Inflammatory macrophage treated with lipopolysaccharide for 1 hour (primary cell): Measurements from ENCODE around the gene STMN3.
"Not testable (repeated sequence)": the region's sequence is repeated elsewhere in the genome, so short reads cannot be mapped to it uniquely, and the experiment has no call there.

Source experiments
- DNase-seq, 2 donors: peaks; one replicate each; pipeline ENCODE4 v3.0.0-alpha.2; 2020 to 2022

Gene STMN3

GRCh38 chr20:63602321-63602720 is 50.9 kb downstream of the STMN3 start:
- no peak for DNase-seq

GRCh38 chr20:63601679-63602078 is 51.5 kb downstream of the STMN3 start:
- DNase-seq: not testable (repeated sequence)

- DNase-seq: no peak
These were observed 53.7 kb downstream of the STMN3 start for GRCh38 chr20:63599396-63600050.

- DNase-seq: no peak
These were observed 54.5 kb downstream of the STMN3 start for GRCh38 chr20:63598479-63599395.

- DNase-seq: no peak
These were observed 55.4 kb downstream of the STMN3 start for GRCh38 chr20:63597651-63598478.

DNA sequence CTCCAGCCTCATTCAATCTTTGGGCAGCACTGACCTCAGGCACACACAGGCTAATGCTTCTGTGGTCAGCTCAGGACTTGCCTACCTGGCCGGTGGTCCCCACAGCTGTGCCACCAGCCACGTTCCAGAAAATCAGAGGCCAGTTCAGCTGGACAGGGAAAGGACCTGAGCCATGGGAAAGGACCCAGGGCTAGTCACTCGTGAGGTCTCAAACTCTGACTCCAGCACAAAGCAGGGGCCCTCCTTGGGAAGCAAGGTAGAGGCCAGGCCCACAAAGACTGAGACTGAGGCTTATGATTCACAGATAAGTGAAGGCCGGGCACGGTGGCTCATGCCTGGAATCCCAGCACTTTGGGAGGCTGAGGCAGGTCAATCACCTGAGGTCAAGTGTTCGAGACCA is 56.8 kb downstream of the STMN3 start:
- DNase-seq: no peak

DNA sequence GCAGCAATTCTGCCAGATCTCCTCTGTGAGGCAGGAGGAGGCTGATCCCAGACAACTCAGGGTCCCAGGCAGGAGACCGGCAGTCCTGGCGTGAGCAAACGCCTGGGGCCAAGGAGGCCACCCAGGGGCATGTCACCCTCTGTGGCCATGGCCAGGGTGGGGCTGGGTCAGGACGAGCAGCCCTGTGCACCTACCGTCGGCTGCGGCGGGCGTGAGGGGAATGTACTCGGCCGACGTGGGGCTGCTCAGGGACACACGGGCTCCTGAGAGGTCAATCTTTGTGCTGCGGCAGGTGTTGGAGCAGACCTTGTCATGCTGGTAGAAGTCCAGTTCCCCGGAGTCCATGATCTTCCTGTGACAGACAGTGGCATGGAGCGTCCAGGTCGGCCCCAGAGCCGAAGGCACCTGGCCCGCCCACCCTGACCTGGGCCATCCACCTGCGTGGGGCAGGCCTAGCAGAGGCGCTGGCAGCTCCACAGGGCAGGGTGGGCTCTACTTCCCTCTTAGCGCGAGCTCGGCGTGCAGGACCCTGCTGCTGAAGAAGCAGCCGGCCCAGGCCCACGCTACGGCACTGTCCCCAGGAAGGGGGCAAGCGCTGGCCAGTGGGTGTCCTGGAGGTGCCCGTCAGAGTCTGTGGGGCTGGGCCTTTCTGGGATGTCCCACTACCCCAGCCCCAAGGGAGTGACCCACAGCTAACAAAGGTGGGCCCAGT is 57.7 kb downstream of the STMN3 start:
- DNase-seq: no peak

DNA sequence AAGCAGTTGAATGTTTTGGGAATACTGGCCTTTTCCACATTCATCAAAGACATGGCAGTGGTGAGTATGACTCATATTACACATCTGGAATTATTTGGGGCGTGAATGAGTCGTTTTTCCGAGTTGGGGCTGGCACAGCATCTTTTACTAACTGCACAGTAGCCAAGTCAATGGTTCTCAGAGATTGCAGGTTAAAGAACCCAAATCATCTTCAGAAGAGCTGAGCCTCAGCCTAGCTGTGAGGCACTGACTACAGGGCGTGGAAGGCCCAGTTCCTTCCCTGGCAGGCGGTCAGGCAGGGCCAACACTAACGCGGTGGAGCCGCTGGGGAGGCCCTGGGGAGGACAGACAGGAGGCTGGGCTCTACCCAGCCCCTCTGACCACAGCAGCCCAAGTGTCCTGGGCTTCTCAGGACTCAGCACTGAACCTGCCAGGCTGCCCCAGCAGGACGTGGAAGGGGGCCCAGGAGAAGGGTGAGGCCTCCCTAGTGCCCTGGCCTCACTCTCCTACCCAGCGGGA is 59.1 kb downstream of the STMN3 start:
- no peak for DNase-seq

GRCh38 chr20:63592661-63593060 is 60.6 kb downstream of the STMN3 start:
- no peak for DNase-seq

- no peak for DNase-seq
These were observed 61.4 kb downstream of the STMN3 start for GRCh38 chr20:63591786-63592355.

DNA sequence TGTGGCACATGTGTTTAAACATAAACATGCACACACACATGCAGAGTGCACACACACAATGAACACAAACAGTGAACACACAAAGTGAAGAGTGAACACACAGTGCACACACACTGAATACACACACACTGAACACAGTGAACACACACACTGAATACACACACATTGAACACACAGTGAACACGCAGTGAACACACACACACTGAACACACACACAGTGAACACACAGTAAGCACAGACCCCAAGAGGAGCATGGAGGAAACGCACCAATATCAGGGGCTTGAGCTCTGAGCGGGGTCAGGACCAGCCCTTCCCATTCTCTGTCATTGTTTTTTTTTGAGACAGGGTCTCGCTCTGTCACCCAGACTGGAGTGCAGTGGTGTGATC is 62.1 kb downstream of the STMN3 start:
- no peak for DNase-seq

- no peak for DNase-seq
These were observed 62.7 kb downstream of the STMN3 start for GRCh38 chr20:63590218-63591146.
